GM19463 (cell line): Measurements from ENCODE around the gene FLT1.

Source experiments
- ATAC-seq: cut with Tn5 transposase; IDR thresholded peaks from one replicate; pipeline ENCODE4 v1.9.1; 2021; ENCODE audit warnings: mild to moderate bottlenecking, moderate library complexity; ENCODE audit not compliant: unreplicated experiment

The FLT1 gene

GRCh38 chr13:28396053-28396452 is 98.9 kb downstream of the FLT1 start:
- ATAC-seq = no peak

- ATAC-seq = no peak
Measured at GRCh38 chr13:28394422-28394821, 100.5 kb downstream of the FLT1 start.

GRCh38 chr13:28392896-28393505 is 101.9 kb downstream of the FLT1 start:
- no peak for ATAC-seq

- ATAC-seq = no peak
Measured at GRCh38 chr13:28392428-28392827, 102.5 kb downstream of the FLT1 start.

GRCh38 chr13:28387740-28388501 is 107.0 kb downstream of the FLT1 start:
- no peak for ATAC-seq

- ATAC-seq = no peak
Measured at GRCh38 chr13:28385362-28385761, 109.6 kb downstream of the FLT1 start.

GRCh38 chr13:28384789-28385188 is 110.1 kb downstream of the FLT1 start:
- ATAC-seq = no peak

- no peak for ATAC-seq
Measured at GRCh38 chr13:28380319-28380718, 114.6 kb downstream of the FLT1 start.

- no peak for ATAC-seq
Measured at GRCh38 chr13:28379371-28380083, 115.4 kb downstream of the FLT1 start.

GRCh38 chr13:28376604-28377003 is 118.3 kb downstream of the FLT1 start:
- no peak for ATAC-seq

- no peak for ATAC-seq
Measured at GRCh38 chr13:28375250-28375930, 119.5 kb downstream of the FLT1 start.

- no peak for ATAC-seq
Measured at GRCh38 chr13:28373810-28374209, 121.1 kb downstream of the FLT1 start.

- ATAC-seq = no peak
Measured at GRCh38 chr13:28370448-28370847, 124.5 kb downstream of the FLT1 start.

GRCh38 chr13:28358708-28359107 is 136.2 kb downstream of the FLT1 start:
- no peak for ATAC-seq

- no peak for ATAC-seq
Measured at GRCh38 chr13:28357911-28358433, 137.0 kb downstream of the FLT1 start.

GRCh38 chr13:28357247-28357825 is 137.6 kb downstream of the FLT1 start:
- ATAC-seq = no peak

GRCh38 chr13:28356561-28357021 is 138.3 kb downstream of the FLT1 start:
- ATAC-seq = no peak

GRCh38 chr13:28355822-28356371 is 139.0 kb downstream of the FLT1 start:
- ATAC-seq = no peak

- no peak for ATAC-seq
Measured at GRCh38 chr13:28355046-28355821, 139.7 kb downstream of the FLT1 start.

GRCh38 chr13:28353679-28354078 is 141.2 kb downstream of the FLT1 start:
- ATAC-seq = no peak
